GM12878 (cell line): Measurements from ENCODE around the gene FEN1. TPM values are rescaled to one million over a fixed set of nuclear protein-coding genes. Genes with fewer than 3 reads are reported as not detected.

Source experiments
- ATAC-seq: fragments of 200-7000 bp; cut with Tn5 transposase; 3 replicates; pipeline ENCODE4 v1.9.1; 2020; ENCODE audit warnings: mild to moderate bottlenecking, moderate library complexity
- BruUV-seq: library from RNA; stranded (reverse); fragments of 400-500 nt; replicated peaks from 2 replicates; lab custom pipeline; 2021; lab: Mats Ljungman, UMichigan
- CTCF ChIA-PET: fragments of 300-600 bp; sonication (Branson Sonifier 250); formaldehyde crosslinking; extraction: SDS; loops from one replicate; lab custom pipeline; 2021; ENCODE audit warnings: inconsistent platforms; lab: Yijun Ruan, JAX
- POLR2A ChIA-PET: fragments of 350-600 bp; formaldehyde crosslinking; extraction: SDS; loops from one replicate; lab custom pipeline; 2021; ENCODE audit warnings: inconsistent platforms; lab: Charles Lee
- RAD21 ChIA-PET: fragments of 300-600 bp; sonication (Branson Sonifier 250); formaldehyde crosslinking; loops from one replicate; lab custom pipeline; 2023; ENCODE audit warnings: antibody characterized with exemption; ENCODE audit not compliant: unreplicated experiment; lab: Charles Lee
- SMC1A ChIA-PET: fragments of 300-600 bp; sonication (Branson Sonifier 250); formaldehyde crosslinking; loops from one replicate; lab custom pipeline; 2023; ENCODE audit not compliant: unreplicated experiment, uncharacterized antibody; lab: Charles Lee
- DNase-seq: peaks from one replicate; pipeline ENCODE4 v3.0.0-alpha.2; 2011; ENCODE audit warnings: low read depth, low spot score
- FAIRE-seq: peaks from 3 replicates; lab custom pipeline; 2011; peaks lifted over from hg19 to GRCh38; lab: Jason Lieb, UNC
- H2AFZ ChIP-seq: 2 replicates; pipeline ENCODE4 v1.6.0; 2011; ENCODE audit warnings: low read depth, low read length, control low read depth; ENCODE audit not compliant: control insufficient read depth
- H3K27ac ChIP-seq: 2 replicates; pipeline ENCODE4 v1.5.1; 2011; ENCODE audit warnings: control low read depth; ENCODE audit not compliant: control insufficient read depth, insufficient read depth
- H3K27me3 ChIP-seq, 2 experiments: replicated peaks in 1 of 2; 2 replicates each; pipeline versions ENCODE4 v1.6.0 to v1.6.1; 2011; ENCODE audit warnings: low read length in 1 of 2; ENCODE audit not compliant: control insufficient read depth in 2 of 2, insufficient read depth in 2 of 2
- H3K36me3 ChIP-seq, 2 experiments: 2 replicates each; pipeline ENCODE4 v1.5.1; 2011; ENCODE audit warnings: low read length in 1 of 2; ENCODE audit not compliant: control insufficient read depth in 2 of 2, insufficient read depth in 2 of 2
- H3K4me1 ChIP-seq: 2 replicates; pipeline ENCODE4 v1.6.1; 2011; ENCODE audit warnings: mild to moderate bottlenecking, low read length, moderate library complexity, mixed read lengths; ENCODE audit not compliant: control insufficient read depth, insufficient read depth
- H3K4me2 ChIP-seq: 2 replicates; pipeline ENCODE4 v1.6.0; 2011; ENCODE audit warnings: control low read depth; ENCODE audit not compliant: control insufficient read depth, insufficient read depth
- H3K4me3 ChIP-seq: fragments of 200-600 bp; sonication (generic); 2 replicates; pipeline ENCODE4 v1.5.1; 2016
- H3K79me2 ChIP-seq: 2 replicates; pipeline ENCODE4 v1.6.0; 2011; ENCODE audit warnings: low read length; ENCODE audit not compliant: control insufficient read depth, insufficient read depth
- H3K9ac ChIP-seq: 2 replicates; pipeline ENCODE4 v1.8.0; 2011; ENCODE audit warnings: low read length, control low read depth, mixed read lengths; ENCODE audit not compliant: control insufficient read depth, insufficient read depth
- H3K9me3 ChIP-seq: replicated peaks from 3 replicates; pipeline ENCODE4 v1.5.1; 2011; ENCODE audit warnings: mild to moderate bottlenecking, low read length; ENCODE audit not compliant: control insufficient read depth, insufficient read depth
- H4K20me1 ChIP-seq: 2 replicates; pipeline ENCODE4 v1.6.0; 2011; ENCODE audit not compliant: control insufficient read depth, insufficient read depth
- BCL3 ChIP-seq: IDR thresholded peaks from 2 replicates; pipeline ENCODE4 v1.6.1; 2011; ENCODE audit warnings: borderline replicate concordance, low read depth, mild to moderate bottlenecking, moderate library complexity, low read length; ENCODE audit not compliant: insufficient read depth, poor library complexity, severe bottlenecking
- CREB1 ChIP-seq: IDR thresholded peaks from 2 replicates; pipeline ENCODE4 v1.6.1; 2012; ENCODE audit warnings: low read depth, mild to moderate bottlenecking, inconsistent platforms
- JUNB ChIP-seq: IDR thresholded peaks from 2 replicates; pipeline ENCODE4 v1.6.1; 2016; ENCODE audit warnings: antibody characterized with exemption, mild to moderate bottlenecking
- MAX ChIP-seq: IDR thresholded peaks from 2 replicates; pipeline ENCODE4 v1.6.1; 2012; ENCODE audit warnings: low read depth, low read length, improper control_type of control experiment
- MTA3 ChIP-seq: IDR thresholded peaks from 2 replicates; pipeline ENCODE4 v1.6.1; 2012; ENCODE audit warnings: low read length, inconsistent platforms, borderline replicate concordance
- PKNOX1 ChIP-seq: fragments of 450-650 bp; IDR thresholded peaks from 2 replicates; pipeline ENCODE4 v1.6.1; 2016; ENCODE audit warnings: mild to moderate bottlenecking
- POU2F2 ChIP-seq: IDR thresholded peaks from 3 replicates; pipeline ENCODE4 v1.6.1; 2011; ENCODE audit warnings: low read depth, mild to moderate bottlenecking, low read length, borderline replicate concordance
- REST ChIP-seq: IDR thresholded peaks from 2 replicates; pipeline ENCODE4 v1.6.1; 2012; ENCODE audit warnings: mild to moderate bottlenecking, low read depth, low read length
- SMAD5 ChIP-seq: IDR thresholded peaks from 2 replicates; pipeline ENCODE4 v1.6.1; 2016; ENCODE audit warnings: antibody characterized with exemption, low read depth
- SREBF2 ChIP-seq: IDR thresholded peaks from 2 replicates; pipeline ENCODE4 v1.6.1; 2012; ENCODE audit warnings: mild to moderate bottlenecking, low read length
- SRF ChIP-seq, 2 experiments: IDR thresholded peaks; 2 replicates each; pipeline ENCODE4 v1.6.1; 2011; ENCODE audit warnings: low read depth in 2 of 2, low read length in 2 of 2, mild to moderate bottlenecking in 1 of 2, moderate library complexity in 1 of 2
- ZNF687 ChIP-seq: fragments of 450-650 bp; IDR thresholded peaks from 2 replicates; pipeline ENCODE4 v1.6.1; 2017; ENCODE audit warnings: mild to moderate bottlenecking, moderate library complexity
- WGBS: methylation state at CpG from one replicate; pipeline ENCODE4 v1.1.6; 2016; ENCODE audit warnings: low lambda C conversion rate; ENCODE audit not compliant: insufficient replicate concordance, insufficient coverage; ENCODE audit errors: missing lambda C conversion rate; 5-methylcytosine and 5-hydroxymethylcytosine counted together
- in situ Hi-C: fragments of 300-500 bp; cut with MboI; formaldehyde crosslinking; loops from 9 replicates; pipeline ENCODE4 v1.14.3; 2018; ENCODE audit warnings: mixed read lengths
- intact Hi-C: fragments of 100-400 bp; cut with micrococcal nuclease; formaldehyde crosslinking; loops from one replicate; pipeline ENCODE4 v1.14.2; 2022; ENCODE audit not compliant: unreplicated experiment
- polyA plus RNA-seq, 11 experiments: library from polyadenylated mRNA; depleted of rRNA in 4 of 11; unstranded in 6 of 11; stranded (reverse) in 5 of 11; fragments of >200 nt; fragmentation: Nextera tagmentation in 4 of 11; fragmentation: Illumina TruSeq in 1 of 11; extraction: Ambion mirVana in 4 of 11; extraction: Trizol in 1 of 11; gene quantifications; 1 replicate in 1 of 11; 2 replicates in 10 of 11; pipeline versions ENCODE4 v1.2.1 to v1.2.3, GENCODE V29; 2011 to 2016; ENCODE audit warnings: inconsistent platforms in 2 of 11, missing spikeins in 2 of 11, low read depth in 1 of 11
- total RNA-seq, 4 experiments: library from RNA; depleted of rRNA in 3 of 4; stranded (reverse); fragments of >200 nt in 3 of 4; fragmentation: Illumina TruSeq in 1 of 4; extraction: Trizol in 1 of 4; gene quantifications; 2 replicates each; pipeline versions ENCODE4 v1.2.1 to v1.2.3, GENCODE V29; 2013 to 2021

The FEN1 gene
- total and polyA plus RNA-seq, 10 of the 15 experiments (the other 5 are each of a cell fraction or from before 2014, with no cell fraction given) = 54.8 to 282 (median 125) TPM

GRCh38 chr11:61769946-61770683 is 22.6 kb upstream of the FEN1 start:
- no peak for TF ChIP-seq BCL3
- TF ChIP-seq SRF (IDR thresholded peaks at IDR 0.05; ENCODE audit: low read depth in 2 of 2, low read length in 2 of 2) = no peak
- TF ChIP-seq MTA3 = no peak
- no peak for TF ChIP-seq JUNB
- TF ChIP-seq SREBF2 = no peak
- no peak for TF ChIP-seq REST
- TF ChIP-seq POU2F2 = no peak
- no peak for TF ChIP-seq ZNF687
- no peak for TF ChIP-seq CREB1
- no peak for TF ChIP-seq PKNOX1
- TF ChIP-seq SMAD5 = no peak
- no peak for TF ChIP-seq MAX
- Histone ChIP-seq H3K79me2 (no peaks in the 10 kb centered on the region), H3K9me3 (no peaks in the 10 kb centered on the region), H3K4me3 (no peak overlapping the region), H3K4me2 (no peak overlapping the region), H3K4me1 (no peaks in the 10 kb centered on the region), H3K27me3 (no peaks in the 10 kb centered on the region), H4K20me1 (no peaks in the 10 kb centered on the region), H3K36me3 (no peaks in the 10 kb centered on the region), H2AFZ (no peak overlapping the region), H3K9ac (no peak overlapping the region), H3K27ac (no peak overlapping the region)
- intact Hi-C loops = no loop called here
- BruUV-seq = no TSS peak
- 60% methylated on average over 19 of the region's 20 CpGs for whole genome bisulfite sequencing
- SMC1A ChIA-PET = no interaction called here
- no peak for DNase-seq
- no peak for ATAC-seq
- CTCF ChIA-PET = interaction anchor here (0.6 kb wide), 1 partner anchor 313 kb away, joined by 3 read pairs; no protein-coding TSS in a partner anchor
- in situ Hi-C loops = no loop called here
- POLR2A ChIA-PET = no interaction called here
- RAD21 ChIA-PET = no interaction called here
- FAIRE-seq = no peak
